ENCODE measurements around the gene MOGAT1.

- TF ChIP-seq CTCF (IDR thresholded peaks at IDR 0.05; ENCODE audit: insufficient read depth, low read depth, low read length) = peak; percentile 86
- TF ChIP-seq EZH2 (IDR thresholded peaks at IDR 0.05; ENCODE audit: insufficient read depth, low read length) = no peak
Observed at GRCh38 chr2:222708274-222708710, 36.8 kb downstream of the MOGAT1 start.
